Panc1 (cell line): ENCODE measurements around the gene NAB2. TPM values are rescaled to one million over a fixed set of nuclear protein-coding genes. Genes with fewer than 3 reads are reported as not detected.

ENCODE experiments used
- ATAC-seq: fragments of 200-7000 bp; cut with Tn5 transposase; 2 replicates; pipeline ENCODE4 v1.9.1; 2020; ENCODE audit warnings: mild to moderate bottlenecking, moderate library complexity
- BruUV-seq: library from RNA; stranded (reverse); fragments of 400-500 nt; replicated peaks from 2 replicates; lab custom pipeline; 2021; lab: Mats Ljungman, UMichigan
- CTCF ChIA-PET: fragments of 300-600 bp; sonication (Branson Sonifier 250); formaldehyde crosslinking; loops from one replicate; lab custom pipeline; 2022; ENCODE audit warnings: antibody characterized with exemption; lab: Charles Lee
- POLR2A ChIA-PET: fragments of 300-600 bp; sonication (Branson Sonifier 250); formaldehyde crosslinking; loops from one replicate; lab custom pipeline; 2022; ENCODE audit warnings: antibody characterized with exemption; lab: Charles Lee
- DNase-seq: peaks from one replicate; pipeline ENCODE4 v3.0.0-alpha.2; 2010; ENCODE audit warnings: low read depth, low spot score
- H3K27ac ChIP-seq: 2 replicates; pipeline ENCODE4 v1.5.1; 2011; ENCODE audit warnings: mild to moderate bottlenecking, low read length, inconsistent platforms
- H3K27me3 ChIP-seq: fragments of 200-500 bp; sonication (Bioruptor generic); 2 replicates; pipeline ENCODE4 v1.6.0; 2014; ENCODE audit warnings: low read length, inconsistent platforms; ENCODE audit not compliant: control insufficient read depth, insufficient read depth
- H3K36me3 ChIP-seq: fragments of 200-500 bp; sonication (Bioruptor generic); 2 replicates; pipeline ENCODE4 v1.5.1; 2014; ENCODE audit warnings: inconsistent platforms, mild to moderate bottlenecking, low read length, moderate library complexity; ENCODE audit not compliant: control insufficient read depth, insufficient read depth
- H3K4me1 ChIP-seq: 2 replicates; pipeline ENCODE4 v1.5.1; 2011; ENCODE audit warnings: inconsistent platforms, mild to moderate bottlenecking, low read length, moderate library complexity; ENCODE audit not compliant: control insufficient read depth, insufficient read depth
- H3K4me3 ChIP-seq, 2 experiments: 2 replicates each; pipeline ENCODE4 v1.5.1; 2011 to 2012; ENCODE audit warnings: low read depth in 2 of 2, low read length in 2 of 2, mild to moderate bottlenecking in 2 of 2, inconsistent platforms in 1 of 2, moderate library complexity in 1 of 2
- H3K9me3 ChIP-seq: fragments of 200-500 bp; sonication (Bioruptor generic); 2 replicates; pipeline ENCODE4 v1.5.1; 2014; ENCODE audit warnings: low read depth, mild to moderate bottlenecking, inconsistent platforms, low read length, moderate library complexity; ENCODE audit not compliant: control insufficient read depth, insufficient read depth
- CTCF ChIP-seq: fragments of 450-650 bp; IDR thresholded peaks from 2 replicates; pipeline ENCODE4 v1.5.1; 2017; ENCODE audit warnings: mild to moderate bottlenecking
- POLR2AphosphoS5 ChIP-seq: IDR thresholded peaks from 2 replicates; pipeline ENCODE4 v1.6.1; 2012; ENCODE audit warnings: mild to moderate bottlenecking, low read depth, low read length, moderate library complexity
- REST ChIP-seq, 2 experiments: IDR thresholded peaks; 2 replicates each; pipeline ENCODE4 v1.6.1; 2011 to 2012; ENCODE audit warnings: low read depth in 2 of 2, control low read depth in 1 of 2, low read length in 1 of 2, mild to moderate bottlenecking in 1 of 2, moderate library complexity in 1 of 2; ENCODE audit not compliant: insufficient read depth in 1 of 2
- SIN3A ChIP-seq: IDR thresholded peaks from 2 replicates; pipeline ENCODE4 v1.6.1; 2012; ENCODE audit warnings: low read depth, mild to moderate bottlenecking, low read length, moderate library complexity, borderline replicate concordance; ENCODE audit not compliant: insufficient read depth
- TCF7L2 ChIP-seq: IDR thresholded peaks from 2 replicates; pipeline ENCODE4 v1.6.1; 2011; ENCODE audit warnings: mild to moderate bottlenecking, low read depth, low read length, inconsistent platforms
- in situ Hi-C: cut with HindIII; loops from 2 replicates; pipeline ENCODE4 v1.10.0; 2016; ENCODE audit warnings: low sequenced_read_pairs, low pct_unique_long_range_greater_than_20kb
- intact Hi-C: fragments of 100-400 bp; cut with micrococcal nuclease; formaldehyde crosslinking; loops from one replicate; pipeline ENCODE4 v1.10.0; 2022; ENCODE audit not compliant: unreplicated experiment
- total RNA-seq: library from RNA; stranded (reverse); gene quantifications from one replicate; pipeline ENCODE4 v1.2.1, GENCODE V29; 2021; ENCODE audit not compliant: unreplicated experiment

The NAB2 gene
- total RNA-seq, 1 experiment from 2014 or later, result 13.9 TPM

GRCh38 chr12:57046086-57046791 is 42.7 kb upstream of the NAB2 start:
- intact Hi-C loops (no loop called here), in situ Hi-C loops (no loop called here)
- DNase-seq, result no peak
- ATAC-seq, result no peak
- Histone ChIP-seq H3K27me3 (peaks cover 18% of the 10 kb centered on the region), H3K36me3 (no peaks in the 10 kb centered on the region), H3K27ac (no peak overlapping the region), H3K4me3 (no peak overlapping the region), H3K9me3 (no peaks in the 10 kb centered on the region), H3K4me1 (no peaks in the 10 kb centered on the region)
- no peak for TF ChIP-seq CTCF
- no peak for TF ChIP-seq SIN3A
- TF ChIP-seq REST (IDR thresholded peaks at IDR 0.05; ENCODE audit: insufficient read depth in 1 of 2, low read depth in 2 of 2, low read length in 1 of 2), result no peak
- TF ChIP-seq TCF7L2, result no peak
- TF ChIP-seq POLR2AphosphoS5, result no peak
- ChIA-PET CTCF (no interaction called here), POLR2A (interaction anchor here (0.6 kb wide), 1 partner anchor 18 kb away, joined by 8 read pairs; no protein-coding TSS in a partner anchor)
- no TSS peak for BruUV-seq

GRCh38 chr12:57046947-57047890 is 41.7 kb upstream of the NAB2 start:
- peaks cover 12% of the 10 kb centered on the region for H3K27me3 ChIP-seq
- in situ Hi-C loops, result no loop called here
- TF ChIP-seq POLR2AphosphoS5, result no peak
- no peak for TF ChIP-seq SIN3A
- TF ChIP-seq REST (IDR thresholded peaks at IDR 0.05; ENCODE audit: insufficient read depth in 1 of 2, low read depth in 2 of 2, low read length in 1 of 2), result no peak
- no peak for TF ChIP-seq TCF7L2
- no peak for TF ChIP-seq CTCF

More at GRCh38 chr12:57046947-57047890, 41.7 kb upstream of the NAB2 start:
- intact Hi-C loops, result no loop called here
- ChIA-PET POLR2A (interaction anchor here (0.6 kb wide), 1 partner anchor 19 kb away, joined by 8 read pairs; no protein-coding TSS in a partner anchor), CTCF (interaction anchor here (0.5 kb wide), 1 partner anchor 127 kb away, joined by 3 read pairs; no protein-coding TSS in a partner anchor)
- Histone ChIP-seq H3K27ac (no peak overlapping the region), H3K9me3 (no peaks in the 10 kb centered on the region), H3K36me3 (no peaks in the 10 kb centered on the region), H3K4me1 (no peaks in the 10 kb centered on the region), H3K4me3 (no peak overlapping the region)
- no peak for DNase-seq
- ATAC-seq, result no peak
- BruUV-seq, result no TSS peak
